Measurements from ENCODE around the gene SYVN1.

GRCh38 chr11:65107078-65107477 lies 27.2 kb downstream of the SYVN1 start:
- TF ChIP-seq POLR2A (IDR thresholded peaks at IDR 0.05), result no peak
- no peak for TF ChIP-seq CTCF (IDR thresholded peaks at IDR 0.05)

Data from esophagus squamous epithelium (tissue), 4 donors.